HepG2 (cell line): Measurements from ENCODE around the gene EFNA2. TPM values are rescaled to one million over a fixed set of nuclear protein-coding genes. Genes with fewer than 3 reads are reported as not detected.
A peak's percentile ranks its signal among the peaks of the same experiment; 100 is the strongest.

Experiments
- ARNTL ChIP-seq: sonication (generic); formaldehyde crosslinking; IDR thresholded peaks from 2 replicates; pipeline ENCODE4 v1.4.0; 2020; ENCODE audit warnings: mild to moderate bottlenecking, missing genetic modification reagents
- CHD2 ChIP-seq: IDR thresholded peaks from 2 replicates; pipeline ENCODE4 v1.6.1; 2011; ENCODE audit warnings: low read depth, low read length, improper control_type of control experiment
- CTCF ChIP-seq: sonication (generic); formaldehyde crosslinking; IDR thresholded peaks from 2 replicates; pipeline ENCODE4 v1.5.0; 2020; ENCODE audit warnings: mild to moderate bottlenecking, missing genetic modification reagents, moderate library complexity
- DMTF1 ChIP-seq: sonication (generic); formaldehyde crosslinking; IDR thresholded peaks from 2 replicates; pipeline ENCODE4 v1.4.0; 2020; ENCODE audit warnings: mild to moderate bottlenecking, missing genetic modification reagents
- HMGA1 ChIP-seq: sonication (generic); formaldehyde crosslinking; conservative IDR thresholded peaks from 2 replicates; pipeline ENCODE4 v1.4.0; 2020; ENCODE audit warnings: missing genetic modification reagents
- HOXA5 ChIP-seq: sonication (generic); formaldehyde crosslinking; IDR thresholded peaks from 2 replicates; pipeline ENCODE4 v1.4.0; 2020; ENCODE audit warnings: missing genetic modification reagents
- KDM5A ChIP-seq: fragments of 200-600 bp; sonication (generic); IDR thresholded peaks from 2 replicates; pipeline ENCODE4 v1.7.0; 2018; ENCODE audit warnings: antibody characterized with exemption, mild to moderate bottlenecking, low read length, borderline replicate concordance
- MED8 ChIP-seq: sonication (generic); formaldehyde crosslinking; IDR thresholded peaks from 2 replicates; pipeline ENCODE4 v1.8.1; 2023; ENCODE audit warnings: mild to moderate bottlenecking, missing genetic modification reagents; ENCODE audit not compliant: insufficient replicate concordance
- MTERF4 ChIP-seq: sonication (generic); formaldehyde crosslinking; IDR thresholded peaks from 2 replicates; pipeline ENCODE4 v1.8.0; 2023; ENCODE audit warnings: mild to moderate bottlenecking, missing genetic modification reagents
- PITX1 ChIP-seq: sonication (generic); formaldehyde crosslinking; IDR thresholded peaks from 2 replicates; pipeline ENCODE4 v1.5.1; 2020; ENCODE audit warnings: mild to moderate bottlenecking, missing genetic modification reagents
- RBM39 ChIP-seq: fragments of 200-400 bp; formaldehyde crosslinking; IDR thresholded peaks from one replicate; pipeline ENCODE4 v1.6.1; 2018; ENCODE audit warnings: antibody characterized with exemption, mild to moderate bottlenecking, low read depth, low read length; ENCODE audit not compliant: poor library complexity, severe bottlenecking
- REL ChIP-seq: sonication (generic); formaldehyde crosslinking; conservative IDR thresholded peaks from 2 replicates; pipeline ENCODE4 v1.8.0; 2022; ENCODE audit warnings: mild to moderate bottlenecking, missing genetic modification reagents, moderate library complexity
- RFX3 ChIP-seq: IDR thresholded peaks from 2 replicates; pipeline ENCODE4 v1.6.1; 2016; ENCODE audit warnings: missing biosample characterization, missing genetic modification reagents
- THAP8 ChIP-seq: sonication (generic); formaldehyde crosslinking; IDR thresholded peaks from 2 replicates; pipeline ENCODE4 v1.5.1; 2020; ENCODE audit warnings: missing genetic modification reagents, mild to moderate bottlenecking, borderline replicate concordance
- ZFP37 ChIP-seq: sonication (generic); formaldehyde crosslinking; IDR thresholded peaks from 2 replicates; pipeline ENCODE4 v1.4.0; 2020; ENCODE audit warnings: missing genetic modification reagents, borderline replicate concordance
- ZNF609 ChIP-seq: sonication (generic); formaldehyde crosslinking; IDR thresholded peaks from 2 replicates; pipeline ENCODE4 v1.4.0; 2020; ENCODE audit warnings: mild to moderate bottlenecking, missing genetic modification reagents, borderline replicate concordance
- ZNF816 ChIP-seq: sonication (generic); formaldehyde crosslinking; IDR thresholded peaks from 2 replicates; pipeline ENCODE4 v1.8.0; 2022; ENCODE audit warnings: missing genetic modification reagents, mild to moderate bottlenecking, borderline replicate concordance
- ZSCAN9 ChIP-seq: IDR thresholded peaks from 2 replicates; pipeline ENCODE4 v1.6.1; 2016; ENCODE audit warnings: borderline replicate concordance
- polyA plus RNA-seq, 8 experiments: library from polyadenylated mRNA; depleted of rRNA in 3 of 8; stranded (reverse) in 7 of 8; unstranded in 1 of 8; fragments of >200 nt; fragmentation: Illumina TruSeq in 4 of 8; extraction: Trizol in 4 of 8; gene quantifications; 2 replicates each; pipeline versions ENCODE4 v1.2.1 to v1.2.3, GENCODE V29; 2011 to 2016; ENCODE audit warnings: low read depth in 4 of 8, missing spikeins in 1 of 8, mixed read lengths in 1 of 8; ENCODE audit not compliant: insufficient read depth in 1 of 8
- total RNA-seq, 5 experiments: library from RNA; depleted of rRNA; stranded (reverse); fragments of >200 nt; fragmentation: Illumina TruSeq; extraction: Trizol; gene quantifications; 2 replicates each; pipeline ENCODE4 v1.2.3, GENCODE V29; 2016; ENCODE audit warnings: low read depth in 1 of 5

The EFNA2 gene
- total and polyA plus RNA-seq, 2 of the 13 experiments (the other 11 are each of a cell fraction or from before 2014, with no cell fraction given): 6.0 to 9.9 TPM

- no peak for TF ChIP-seq MTERF4
- TF ChIP-seq MED8 (CRISPR knock-in tag): peak; percentile 72
- TF ChIP-seq HOXA5: no peak; the same call in 1 of the 2 replicates
- TF ChIP-seq REL: no peak
- TF ChIP-seq RBM39: peak; percentile 31
- peak; percentile 63; the same call in 1 of the 2 replicates for TF ChIP-seq ARNTL (CRISPR knock-in tag)
- TF ChIP-seq PITX1 (CRISPR knock-in tag): peak; percentile 78; the same call in 1 of the 2 replicates
- TF ChIP-seq KDM5A: no peak
- peak; percentile 28; the same call in 1 of the 2 replicates for TF ChIP-seq ZNF816
- TF ChIP-seq CTCF (CRISPR knock-in tag): no peak; the same call in 1 of the 2 replicates
- TF ChIP-seq ZNF609 (CRISPR knock-in tag): peak; percentile 67; the same call in 1 of the 2 replicates
- no peak for TF ChIP-seq THAP8 (CRISPR knock-in tag)
- TF ChIP-seq CHD2: no peak
- no peak for TF ChIP-seq ZFP37 (CRISPR knock-in tag)
- TF ChIP-seq DMTF1 (CRISPR knock-in tag): no peak
- TF ChIP-seq ZSCAN9 (CRISPR knock-in tag): no peak
- no peak for TF ChIP-seq HMGA1 (CRISPR knock-in tag)
- no peak for TF ChIP-seq RFX3 (CRISPR knock-in tag)
Measured at GRCh38 chr19:1253514-1254080, 32.1 kb upstream of the EFNA2 start (continued).
